ENCODE data around the gene ATP6AP1. TPM values are rescaled to one million over a fixed set of nuclear protein-coding genes. Genes with fewer than 3 reads are reported as not detected.

The ATP6AP1 gene
- total RNA-seq, 1 donor from 2014 or later: 77.6 TPM

DNA sequence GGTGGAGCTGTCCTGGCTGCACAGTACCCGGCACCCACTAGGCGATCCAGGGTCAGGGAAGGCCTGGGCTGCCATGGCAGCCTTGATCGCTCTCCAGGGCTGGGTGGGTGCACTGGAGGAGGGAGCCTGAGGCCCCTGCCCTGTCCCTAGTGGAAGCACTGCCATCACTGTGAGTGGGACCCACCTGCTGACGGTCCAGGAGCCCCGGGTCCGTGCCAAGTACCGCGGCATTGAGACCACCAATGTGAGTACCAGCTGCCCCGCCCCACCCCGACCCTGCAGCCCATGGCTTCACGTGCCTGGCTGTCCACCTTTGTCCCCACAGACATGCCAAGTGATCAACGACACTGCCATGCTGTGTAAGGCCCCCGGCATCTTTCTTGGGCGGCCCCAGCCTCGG lies 38.4 kb downstream of the ATP6AP1 start:
- H3K27ac Mint-ChIP-seq: no peak overlapping the region
- no peak for DNase-seq (ENCODE audit: low spot score in 2 of 2, unreplicated experiment in 2 of 2)
- H3K4me1 Mint-ChIP-seq: no peaks in the 10 kb centered on the region
- H3K9me3 Mint-ChIP-seq: no peaks in the 10 kb centered on the region
- H3K27me3 Mint-ChIP-seq (ENCODE audit: low read depth): no peaks in the 10 kb centered on the region
- H3K36me3 Mint-ChIP-seq: peaks cover 8% of the 10 kb centered on the region
- no peak overlapping the region for H3K4me3 Mint-ChIP-seq
- TF ChIP-seq, protein P1, sequence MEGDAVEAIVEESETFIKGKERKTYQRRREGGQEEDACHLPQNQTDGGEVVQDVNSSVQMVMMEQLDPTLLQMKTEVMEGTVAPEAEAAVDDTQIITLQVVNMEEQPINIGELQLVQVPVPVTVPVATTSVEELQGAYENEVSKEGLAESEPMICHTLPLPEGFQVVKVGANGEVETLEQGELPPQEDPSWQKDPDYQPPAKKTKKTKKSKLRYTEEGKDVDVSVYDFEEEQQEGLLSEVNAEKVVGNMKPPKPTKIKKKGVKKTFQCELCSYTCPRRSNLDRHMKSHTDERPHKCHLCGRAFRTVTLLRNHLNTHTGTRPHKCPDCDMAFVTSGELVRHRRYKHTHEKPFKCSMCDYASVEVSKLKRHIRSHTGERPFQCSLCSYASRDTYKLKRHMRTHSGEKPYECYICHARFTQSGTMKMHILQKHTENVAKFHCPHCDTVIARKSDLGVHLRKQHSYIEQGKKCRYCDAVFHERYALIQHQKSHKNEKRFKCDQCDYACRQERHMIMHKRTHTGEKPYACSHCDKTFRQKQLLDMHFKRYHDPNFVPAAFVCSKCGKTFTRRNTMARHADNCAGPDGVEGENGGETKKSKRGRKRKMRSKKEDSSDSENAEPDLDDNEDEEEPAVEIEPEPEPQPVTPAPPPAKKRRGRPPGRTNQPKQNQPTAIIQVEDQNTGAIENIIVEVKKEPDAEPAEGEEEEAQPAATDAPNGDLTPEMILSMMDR (IDR thresholded peaks at IDR 0.05; ENCODE audit: unreplicated experiment): no peak

DNA sequence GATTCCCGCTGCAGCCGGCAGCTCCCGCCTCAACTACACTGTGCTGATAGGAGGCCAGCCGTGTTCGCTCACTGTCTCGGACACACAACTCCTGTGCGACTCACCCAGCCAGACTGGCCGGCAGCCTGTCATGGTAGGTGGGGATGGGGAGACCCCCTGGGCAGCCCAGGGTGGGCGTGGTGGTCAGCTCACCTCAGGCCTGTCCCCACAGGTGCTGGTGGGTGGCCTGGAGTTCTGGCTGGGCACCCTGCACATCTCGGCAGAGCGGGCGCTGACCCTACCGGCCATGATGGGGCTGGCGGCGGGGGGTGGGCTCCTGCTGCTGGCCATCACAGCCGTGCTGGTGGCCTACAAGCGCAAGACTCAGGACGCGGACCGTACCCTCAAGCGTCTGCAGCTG lies 39.1 kb downstream of the ATP6AP1 start:
- TF ChIP-seq, protein P1 (IDR thresholded peaks at IDR 0.05; ENCODE audit: unreplicated experiment): no peak
- Mint-ChIP-seq H3K27me3 (ENCODE audit: low read depth) (no peaks in the 10 kb centered on the region), H3K4me1 (no peaks in the 10 kb centered on the region), H3K4me3 (no peak overlapping the region), H3K9me3 (no peaks in the 10 kb centered on the region), H3K36me3 (peaks cover 5% of the 10 kb centered on the region), H3K27ac (no peak overlapping the region)
- DNase-seq (ENCODE audit: low spot score in 2 of 2, unreplicated experiment in 2 of 2): no peak

DNA sequence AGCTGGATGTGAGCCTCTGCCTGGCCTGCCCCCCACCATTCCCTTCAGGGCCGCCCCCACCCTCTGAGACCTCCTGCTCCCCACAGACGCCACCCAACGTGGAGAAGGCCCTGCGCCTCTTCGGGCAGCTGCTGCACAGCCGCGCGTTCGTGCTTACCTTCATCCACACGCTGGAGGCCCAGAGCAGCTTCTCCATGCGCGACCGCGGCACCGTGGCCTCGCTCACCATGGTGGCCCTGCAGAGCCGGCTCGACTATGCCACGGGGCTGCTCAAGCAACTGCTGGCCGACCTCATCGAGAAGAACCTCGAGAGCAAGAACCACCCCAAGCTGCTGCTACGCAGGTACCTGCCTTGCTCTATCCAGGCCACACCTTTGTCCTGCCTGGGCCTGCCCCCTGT lies 39.7 kb downstream of the ATP6AP1 start:
- peaks cover under 1% of the 10 kb centered on the region for H3K9me3 Mint-ChIP-seq
- H3K27me3 Mint-ChIP-seq (ENCODE audit: low read depth): no peaks in the 10 kb centered on the region
- H3K36me3 Mint-ChIP-seq: peaks cover under 1% of the 10 kb centered on the region
- H3K4me3 Mint-ChIP-seq: no peak overlapping the region
- TF ChIP-seq, protein P1 (IDR thresholded peaks at IDR 0.05; ENCODE audit: unreplicated experiment): no peak
- no peak for DNase-seq (ENCODE audit: low spot score in 2 of 2, unreplicated experiment in 2 of 2)
- H3K4me1 Mint-ChIP-seq: no peaks in the 10 kb centered on the region
- H3K27ac Mint-ChIP-seq: no peak overlapping the region

DNA sequence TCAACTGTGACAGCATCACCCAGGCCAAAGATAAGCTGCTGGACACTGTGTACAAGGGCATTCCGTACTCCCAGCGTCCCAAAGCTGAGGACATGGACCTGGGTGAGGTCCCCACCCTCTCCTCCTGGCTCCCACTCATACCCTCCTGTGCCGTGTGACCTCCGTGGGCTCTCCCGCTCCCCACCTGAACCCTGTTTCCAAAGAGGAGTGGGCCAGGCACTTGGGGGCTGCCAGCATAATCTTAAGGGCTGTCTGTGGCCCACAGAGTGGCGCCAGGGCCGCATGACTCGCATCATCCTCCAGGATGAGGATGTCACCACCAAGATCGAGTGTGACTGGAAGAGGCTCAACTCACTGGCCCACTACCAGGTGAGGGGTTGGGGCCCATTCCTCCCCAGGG lies 40.6 kb downstream of the ATP6AP1 start:
- H3K4me1 Mint-ChIP-seq: no peaks in the 10 kb centered on the region
- H3K27me3 Mint-ChIP-seq (ENCODE audit: low read depth): no peaks in the 10 kb centered on the region
- DNase-seq (ENCODE audit: low spot score in 2 of 2, unreplicated experiment in 2 of 2): no peak
- peaks cover 7% of the 10 kb centered on the region for H3K36me3 Mint-ChIP-seq
- peaks cover 7% of the 10 kb centered on the region for H3K9me3 Mint-ChIP-seq
- TF ChIP-seq, protein P1 (IDR thresholded peaks at IDR 0.05; ENCODE audit: unreplicated experiment): no peak
- no peak overlapping the region for H3K4me3 Mint-ChIP-seq
- H3K27ac Mint-ChIP-seq: no peak overlapping the region

DNA sequence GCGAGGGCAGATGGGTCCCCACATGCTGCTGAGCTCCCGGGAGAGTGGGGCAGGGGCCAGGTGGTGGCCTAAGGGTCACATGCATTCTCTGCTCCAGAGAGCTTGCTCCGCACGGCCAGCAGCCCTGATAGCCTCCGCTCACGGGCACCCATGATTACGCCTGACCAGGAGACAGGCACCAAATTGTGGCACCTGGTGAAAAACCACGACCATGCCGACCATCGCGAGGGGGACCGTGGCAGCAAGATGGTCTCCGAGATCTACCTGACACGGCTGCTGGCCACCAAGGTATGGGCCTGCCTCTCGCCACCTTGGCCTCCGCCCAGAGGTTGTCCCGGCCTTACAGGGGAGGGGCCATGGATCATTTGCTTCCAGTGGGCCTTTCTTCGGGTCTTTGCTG lies 41.4 kb downstream of the ATP6AP1 start:
- Mint-ChIP-seq H3K4me1 (no peaks in the 10 kb centered on the region), H3K27me3 (ENCODE audit: low read depth) (no peaks in the 10 kb centered on the region), H3K4me3 (no peak overlapping the region), H3K9me3 (peaks cover 7% of the 10 kb centered on the region), H3K36me3 (peaks cover 7% of the 10 kb centered on the region), H3K27ac (no peak overlapping the region)
- TF ChIP-seq, protein P1 (IDR thresholded peaks at IDR 0.05; ENCODE audit: unreplicated experiment): no peak
- DNase-seq (ENCODE audit: low spot score in 2 of 2, unreplicated experiment in 2 of 2): no peak

DNA sequence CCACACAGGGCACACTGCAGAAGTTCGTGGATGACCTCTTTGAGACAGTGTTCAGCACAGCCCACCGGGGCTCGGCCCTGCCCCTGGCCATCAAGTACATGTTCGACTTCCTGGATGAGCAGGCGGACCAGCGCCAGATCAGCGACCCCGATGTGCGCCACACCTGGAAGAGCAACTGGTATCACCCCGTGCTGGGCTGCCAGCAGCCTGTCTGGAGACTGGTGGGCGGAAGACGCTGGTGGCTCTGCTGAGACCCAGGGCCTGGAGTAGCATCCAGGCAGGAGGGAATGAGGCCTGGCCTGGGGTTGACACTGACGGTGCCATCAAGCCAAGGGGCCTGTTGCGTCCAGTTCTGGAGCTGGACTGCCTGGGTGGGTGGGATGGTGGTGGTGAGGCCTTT lies 42.0 kb downstream of the ATP6AP1 start:
- Mint-ChIP-seq H3K36me3 (peaks cover 9% of the 10 kb centered on the region), H3K9me3 (peaks cover 9% of the 10 kb centered on the region), H3K27me3 (ENCODE audit: low read depth) (no peaks in the 10 kb centered on the region), H3K4me1 (no peaks in the 10 kb centered on the region), H3K4me3 (no peak overlapping the region), H3K27ac (no peak overlapping the region)
- TF ChIP-seq, protein P1 (IDR thresholded peaks at IDR 0.05; ENCODE audit: unreplicated experiment): no peak
- no peak for DNase-seq (ENCODE audit: low spot score in 2 of 2, unreplicated experiment in 2 of 2)

Data from mesothelial cell of epicardium (in vitro differentiated cells).